MM.1S (cell line): ENCODE results near the gene MAFF.
A peak's percentile ranks its signal among the peaks of the same experiment; 100 is the strongest.

ENCODE experiments used
- DNase-seq: peaks from one replicate; pipeline ENCODE4 v3.0.0-alpha.2; 2015
- H2AFZ ChIP-seq: fragments of 300-600 bp; sonication (generic); 2 replicates; pipeline ENCODE4 v1.6.0; 2016; ENCODE audit warnings: antibody characterized with exemption, low read length
- H3F3A ChIP-seq: fragments of 300-600 bp; sonication (generic); 2 replicates; pipeline ENCODE4 v1.6.1; 2016; ENCODE audit warnings: mild to moderate bottlenecking, antibody characterized with exemption, low read length, moderate library complexity, mixed read lengths; ENCODE audit not compliant: insufficient read depth
- H3K27ac ChIP-seq: fragments of 300-600 bp; sonication (generic); 2 replicates; pipeline ENCODE4 v1.5.1; 2016; ENCODE audit warnings: mild to moderate bottlenecking, low read length
- H3K27me3 ChIP-seq: fragments of 300-600 bp; sonication (generic); replicated peaks from 2 replicates; pipeline ENCODE4 v1.6.0; 2016; ENCODE audit warnings: low read length; ENCODE audit not compliant: insufficient read depth
- H3K36me3 ChIP-seq: fragments of 300-600 bp; sonication (generic); replicated peaks from 2 replicates; pipeline ENCODE4 v1.6.1; 2016; ENCODE audit warnings: mild to moderate bottlenecking, low read length, mixed read lengths; ENCODE audit not compliant: insufficient read depth
- H3K4me1 ChIP-seq: fragments of 300-600 bp; sonication (generic); 2 replicates; pipeline ENCODE4 v1.6.1; 2016; ENCODE audit warnings: low read length, mixed read lengths
- H3K4me2 ChIP-seq: fragments of 300-600 bp; sonication (generic); 2 replicates; pipeline ENCODE4 v1.6.0; 2016; ENCODE audit warnings: low read depth, low read length
- H3K4me3 ChIP-seq: fragments of 300-600 bp; sonication (generic); 2 replicates; pipeline ENCODE4 v1.5.1; 2016; ENCODE audit warnings: low read length, mixed read lengths
- H3K79me2 ChIP-seq: fragments of 300-600 bp; sonication (generic); 2 replicates; pipeline ENCODE4 v1.6.1; 2016; ENCODE audit warnings: mixed run types, low read length, mixed read lengths
- H3K9ac ChIP-seq: fragments of 300-600 bp; sonication (generic); 2 replicates; pipeline ENCODE4 v1.6.1; 2016; ENCODE audit warnings: low read length, mixed read lengths
- H3K9me2 ChIP-seq: fragments of 300-600 bp; sonication (generic); replicated peaks from 2 replicates; pipeline ENCODE4 v1.6.1; 2016; ENCODE audit warnings: mild to moderate bottlenecking, low read length, mixed read lengths; ENCODE audit not compliant: insufficient read depth
- H3K9me3 ChIP-seq: fragments of 300-600 bp; sonication (generic); replicated peaks from 2 replicates; pipeline ENCODE4 v1.6.1; 2016; ENCODE audit warnings: mild to moderate bottlenecking, low read length, mixed read lengths; ENCODE audit not compliant: insufficient read depth
- H4K20me1 ChIP-seq: fragments of 300-600 bp; sonication (generic); 2 replicates; pipeline ENCODE4 v1.6.1; 2016; ENCODE audit warnings: mild to moderate bottlenecking, low read length, moderate library complexity, mixed read lengths; ENCODE audit not compliant: insufficient read depth
- EZH2 ChIP-seq: fragments of 300-600 bp; sonication (generic); optimal IDR thresholded peaks from 2 replicates; pipeline ENCODE3; 2017; ENCODE audit warnings: low read depth, mild to moderate bottlenecking, antibody characterized with exemption, low read length, mixed read lengths
- EZH2phosphoT487 ChIP-seq: fragments of 300-600 bp; sonication (generic); IDR thresholded peaks from 2 replicates; pipeline ENCODE4 v1.6.1; 2018; ENCODE audit warnings: antibody characterized with exemption, low read length
- TF ChIP-seq, protein P1 (sequence below): fragments of 300-600 bp; sonication (generic); IDR thresholded peaks from 2 replicates; pipeline ENCODE4 v1.5.1; 2016; ENCODE audit warnings: antibody characterized with exemption, low read length, mixed read lengths

MAFF gene

DNA sequence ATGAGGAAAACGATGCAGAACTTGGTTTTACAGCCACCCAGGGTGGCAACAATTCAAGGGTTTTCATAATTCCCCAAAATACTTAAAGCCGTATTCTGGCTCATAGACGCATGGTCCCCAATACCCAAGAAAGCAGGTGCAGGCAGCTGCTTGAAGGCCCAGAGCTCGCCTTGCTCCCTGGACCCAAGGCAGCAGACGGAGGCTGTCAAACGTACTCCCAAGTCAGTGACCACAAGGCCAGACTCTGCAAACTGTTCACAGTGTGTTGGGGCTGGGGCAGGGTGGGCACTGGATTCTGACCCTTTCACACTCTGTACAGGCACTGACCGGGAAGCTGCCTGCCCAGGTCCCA lies 49.5 kb downstream of the MAFF start:
- peaks cover 99% of the 10 kb centered on the region for H3K79me2 ChIP-seq
- H3K36me3 ChIP-seq: peaks cover 2% of the 10 kb centered on the region; the same call in 1 of the 2 replicates
- H3K27ac ChIP-seq: peak overlapping the region; percentile 78; the same call in 1 of the 2 replicates
- no peak overlapping the region for H2AFZ ChIP-seq
- no peak for DNase-seq
- H3K9ac ChIP-seq: no peak overlapping the region
- H3K4me2 ChIP-seq: peak overlapping the region; percentile 66; the same call in 1 of the 2 replicates
- H4K20me1 ChIP-seq: no peaks in the 10 kb centered on the region
- no peaks in the 10 kb centered on the region for H3K9me2 ChIP-seq
- no peak overlapping the region for H3K4me3 ChIP-seq
- H3K9me3 ChIP-seq: no peaks in the 10 kb centered on the region
- H3K4me1 ChIP-seq: peaks cover 58% of the 10 kb centered on the region
- TF ChIP-seq EZH2 (no peak), EZH2phosphoT487 (no peak)
- TF ChIP-seq, protein P1, sequence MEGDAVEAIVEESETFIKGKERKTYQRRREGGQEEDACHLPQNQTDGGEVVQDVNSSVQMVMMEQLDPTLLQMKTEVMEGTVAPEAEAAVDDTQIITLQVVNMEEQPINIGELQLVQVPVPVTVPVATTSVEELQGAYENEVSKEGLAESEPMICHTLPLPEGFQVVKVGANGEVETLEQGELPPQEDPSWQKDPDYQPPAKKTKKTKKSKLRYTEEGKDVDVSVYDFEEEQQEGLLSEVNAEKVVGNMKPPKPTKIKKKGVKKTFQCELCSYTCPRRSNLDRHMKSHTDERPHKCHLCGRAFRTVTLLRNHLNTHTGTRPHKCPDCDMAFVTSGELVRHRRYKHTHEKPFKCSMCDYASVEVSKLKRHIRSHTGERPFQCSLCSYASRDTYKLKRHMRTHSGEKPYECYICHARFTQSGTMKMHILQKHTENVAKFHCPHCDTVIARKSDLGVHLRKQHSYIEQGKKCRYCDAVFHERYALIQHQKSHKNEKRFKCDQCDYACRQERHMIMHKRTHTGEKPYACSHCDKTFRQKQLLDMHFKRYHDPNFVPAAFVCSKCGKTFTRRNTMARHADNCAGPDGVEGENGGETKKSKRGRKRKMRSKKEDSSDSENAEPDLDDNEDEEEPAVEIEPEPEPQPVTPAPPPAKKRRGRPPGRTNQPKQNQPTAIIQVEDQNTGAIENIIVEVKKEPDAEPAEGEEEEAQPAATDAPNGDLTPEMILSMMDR: no peak
- H3F3A ChIP-seq: peaks cover 23% of the 10 kb centered on the region
- no peaks in the 10 kb centered on the region for H3K27me3 ChIP-seq

DNA sequence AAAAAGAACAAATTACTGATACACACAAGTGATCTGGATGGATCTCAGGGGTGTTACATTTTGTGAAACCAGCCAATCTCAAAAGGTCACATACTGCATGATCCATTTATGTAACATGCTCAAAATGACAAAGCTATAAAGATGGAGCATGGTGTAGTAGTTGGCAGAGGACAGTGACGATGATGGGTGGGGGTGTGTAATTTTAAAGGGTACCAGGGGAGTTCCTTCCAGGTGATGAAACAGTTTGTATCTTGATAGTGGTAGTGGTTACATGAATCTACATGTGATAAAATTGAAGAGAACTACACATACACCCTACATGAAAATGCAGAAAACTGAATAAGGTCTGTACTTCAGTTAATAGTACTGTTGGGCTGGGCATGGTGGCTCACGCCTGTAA lies 53.9 kb downstream of the MAFF start:
- no peaks in the 10 kb centered on the region for H4K20me1 ChIP-seq
- DNase-seq: no peak
- H3K27me3 ChIP-seq: no peaks in the 10 kb centered on the region
- H3K4me2 ChIP-seq: no peak overlapping the region
- H3K9me2 ChIP-seq: no peaks in the 10 kb centered on the region
- no peak overlapping the region for H3K9ac ChIP-seq
- no peak overlapping the region for H3K4me3 ChIP-seq
- H3K36me3 ChIP-seq: no peaks in the 10 kb centered on the region
- no peak overlapping the region for H2AFZ ChIP-seq
- H3K4me1 ChIP-seq: peaks cover 31% of the 10 kb centered on the region
- peaks cover 93% of the 10 kb centered on the region for H3K79me2 ChIP-seq
- peaks cover 18% of the 10 kb centered on the region for H3F3A ChIP-seq
- no peaks in the 10 kb centered on the region for H3K9me3 ChIP-seq
- TF ChIP-seq, protein P1: no peak
- no peak for TF ChIP-seq EZH2phosphoT487
- no peak for TF ChIP-seq EZH2
- H3K27ac ChIP-seq: no peak overlapping the region

DNA sequence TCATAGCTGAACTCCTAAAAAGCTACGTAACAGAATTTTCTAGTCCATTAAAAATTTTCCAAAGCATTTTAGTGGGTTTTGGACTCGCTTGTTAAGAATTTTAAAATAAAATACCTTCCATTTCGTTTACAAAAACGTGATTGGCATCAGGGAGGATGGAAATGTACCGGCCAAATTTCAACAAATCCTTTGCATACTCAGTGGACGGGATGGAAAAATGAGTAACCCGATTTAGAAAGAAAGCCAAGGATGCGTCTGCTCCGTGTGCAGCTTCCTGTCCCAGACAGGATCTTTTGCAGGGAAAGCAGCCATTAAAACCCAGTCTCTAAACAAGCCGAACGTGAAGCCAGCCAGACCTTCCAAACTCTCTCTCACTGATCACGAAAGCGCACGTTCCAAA lies 55.4 kb downstream of the MAFF start:
- Histone ChIP-seq H3K4me2 (no peak overlapping the region), H3K9me2 (no peaks in the 10 kb centered on the region), H3K79me2 (peaks cover 93% of the 10 kb centered on the region), H3K9me3 (no peaks in the 10 kb centered on the region), H3K4me1 (peaks cover 32% of the 10 kb centered on the region), H3K4me3 (no peak overlapping the region), H3K36me3 (no peaks in the 10 kb centered on the region), H3K9ac (no peak overlapping the region), H4K20me1 (no peaks in the 10 kb centered on the region), H3K27me3 (no peaks in the 10 kb centered on the region), H3F3A (peaks cover 24% of the 10 kb centered on the region), H2AFZ (no peak overlapping the region), H3K27ac (no peak overlapping the region)
- no peak for DNase-seq
- TF ChIP-seq, protein P1: no peak
- TF ChIP-seq EZH2 (no peak), EZH2phosphoT487 (no peak)
